Left hindlimb (tissue), 1 donor: ENCODE results near the gene ZNF578.
"Not testable (repeated sequence)": the region's sequence is repeated elsewhere in the genome, so short reads cannot be mapped to it uniquely, and the experiment has no call there.

Experiments
- DNase-seq: peaks from one replicate; pipeline ENCODE4 v3.0.0-alpha.2; 2018

The ZNF578 gene

DNA sequence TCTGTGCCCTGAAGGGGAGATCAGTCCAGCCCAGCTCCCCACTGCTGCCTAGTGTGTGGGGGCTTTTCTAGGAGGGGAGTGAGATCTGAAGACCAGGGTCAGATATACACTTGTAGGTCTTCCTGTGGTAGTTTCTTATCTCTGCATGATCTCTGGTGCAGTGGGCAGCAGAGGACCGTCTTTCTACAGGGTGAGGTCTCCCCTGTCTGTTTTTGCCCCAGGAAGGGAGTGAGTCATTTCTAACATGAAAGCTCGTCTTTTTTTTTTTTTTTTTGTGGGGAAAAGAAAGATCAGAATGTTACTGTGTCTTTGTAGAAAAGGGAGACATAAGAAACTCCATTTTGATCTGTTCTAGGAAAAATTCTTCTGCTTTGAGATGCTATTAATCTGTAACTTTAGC lies 65.3 kb downstream of the ZNF578 start:
- no peak for DNase-seq

DNA sequence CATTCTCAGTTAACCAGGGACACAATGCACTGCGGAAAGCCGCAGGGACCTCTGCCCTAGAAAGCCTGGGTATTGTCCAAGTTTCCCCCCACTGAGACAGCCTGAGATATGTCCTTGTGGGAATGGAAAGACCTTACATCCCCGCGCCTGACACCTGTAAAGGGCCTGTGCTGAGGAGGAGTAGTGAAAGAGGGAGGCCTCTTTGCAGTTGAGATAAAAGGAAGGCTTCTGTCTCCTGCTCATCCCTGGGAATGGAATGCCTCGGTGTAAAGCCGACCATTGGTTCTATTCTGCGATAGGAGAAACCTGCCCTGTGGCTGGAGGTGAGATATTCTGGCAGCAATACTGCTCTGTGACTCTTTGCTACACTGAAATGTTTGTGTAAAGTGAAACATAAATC lies 65.8 kb downstream of the ZNF578 start:
- not testable (repeated sequence) for DNase-seq

DNA sequence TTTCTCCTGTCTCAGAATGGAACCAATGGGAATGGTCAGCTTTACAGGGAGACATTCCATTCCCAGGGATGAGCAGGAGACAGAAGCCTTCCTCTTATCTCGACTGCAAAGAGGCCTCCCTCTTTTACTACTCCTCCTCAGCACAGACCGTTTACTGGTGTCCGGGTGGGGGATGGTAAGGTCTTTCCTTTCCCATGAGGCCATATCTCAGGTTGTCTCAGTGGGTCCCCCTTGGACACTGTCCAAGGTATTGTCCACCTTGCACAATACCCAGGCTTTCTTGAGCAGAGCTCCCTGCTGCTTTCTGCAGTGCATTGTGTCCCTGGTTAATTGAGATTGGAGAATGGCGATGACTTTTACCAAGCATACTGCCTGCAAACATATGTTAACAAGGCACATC lies 66.7 kb downstream of the ZNF578 start:
- no peak for DNase-seq

DNA sequence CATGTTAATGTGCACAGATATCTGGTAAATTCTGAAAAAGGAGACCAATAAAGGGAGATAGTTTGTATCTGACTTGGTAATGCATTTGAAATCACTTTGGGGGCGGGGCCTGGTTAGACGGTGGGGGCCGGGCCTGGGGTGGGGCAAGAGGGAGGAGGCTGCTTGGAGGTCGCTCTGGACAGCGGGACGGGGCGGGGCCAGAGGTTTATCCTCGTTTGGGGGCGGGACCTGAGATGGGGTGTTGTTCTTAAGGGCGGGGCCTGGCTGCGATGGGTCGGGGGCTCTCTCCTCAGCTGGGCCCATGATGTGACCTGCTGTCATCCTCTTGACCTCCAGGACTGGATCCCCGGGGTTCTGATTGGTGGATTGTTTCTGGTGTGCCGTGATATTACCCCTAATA lies 69.2 kb downstream of the ZNF578 start:
- no peak for DNase-seq

DNA sequence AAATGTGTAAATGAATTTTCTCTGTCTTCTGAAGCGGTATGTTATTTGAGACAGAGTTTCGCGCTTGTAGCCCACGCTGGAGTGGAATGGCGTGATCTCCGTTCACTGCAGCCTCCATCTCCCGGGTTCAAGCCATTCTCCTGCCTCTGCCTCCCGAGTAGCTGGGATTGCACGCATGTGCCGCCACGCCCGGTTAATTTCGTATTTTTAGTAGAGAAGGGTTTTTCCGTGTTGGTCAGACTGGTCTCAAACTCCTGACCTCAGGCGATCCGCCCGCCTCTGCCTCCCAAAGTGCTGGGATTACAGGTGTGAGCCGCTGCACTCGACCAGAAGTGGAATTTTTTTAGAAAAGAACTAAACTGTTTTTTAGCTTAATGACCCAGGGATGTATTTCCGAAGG lies 70.7 kb downstream of the ZNF578 start:
- no peak for DNase-seq

DNA sequence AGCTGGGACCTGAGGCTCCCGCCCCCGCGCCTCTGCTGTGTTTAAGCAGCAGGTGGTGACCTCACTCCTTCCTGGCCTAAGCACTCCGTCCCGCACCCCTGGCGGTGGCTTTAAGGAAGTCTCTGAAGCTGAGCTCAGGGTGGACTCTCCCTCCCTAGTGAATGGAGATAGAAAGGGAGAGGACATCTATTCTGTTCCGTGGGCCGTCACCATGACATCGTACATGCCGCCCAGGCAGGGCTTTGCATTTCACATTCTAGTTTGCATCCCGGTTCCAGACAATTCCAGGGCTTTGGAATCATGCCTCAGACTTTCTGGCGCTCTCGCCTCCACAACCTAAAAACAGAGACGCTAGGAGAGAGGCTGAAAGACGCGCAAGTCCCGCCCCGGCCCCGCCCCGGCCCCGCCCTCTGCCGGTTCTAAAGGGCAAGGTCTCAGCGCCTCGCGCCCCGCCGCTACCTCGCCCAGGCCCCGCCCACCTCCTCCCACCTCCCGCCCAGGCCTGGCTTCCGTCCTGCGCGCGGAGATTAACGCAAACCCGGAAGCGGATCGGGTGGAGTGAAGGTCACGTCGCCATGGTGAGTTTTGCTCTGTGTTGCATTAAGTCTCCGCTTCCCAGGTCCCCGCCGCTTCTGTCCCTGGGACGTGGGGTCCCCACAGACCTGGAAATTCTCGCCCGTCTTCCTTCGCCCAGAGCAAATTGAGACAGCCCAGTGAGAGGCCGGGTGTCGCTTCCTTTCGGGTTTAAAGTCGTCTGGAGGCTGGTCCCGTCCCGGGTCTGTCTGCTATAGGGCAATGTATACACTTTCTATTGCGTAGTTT lies 74.0 kb downstream of the ZNF578 start, which contains the start of gene ZNF808:
Gene ZNF808, plus strand, starts transcription at position 535 of the 822 bp plus-strand sequence. CDS start 15,617 bp downstream, outside the sequence.
- DNase-seq: peak; percentile 97

DNA sequence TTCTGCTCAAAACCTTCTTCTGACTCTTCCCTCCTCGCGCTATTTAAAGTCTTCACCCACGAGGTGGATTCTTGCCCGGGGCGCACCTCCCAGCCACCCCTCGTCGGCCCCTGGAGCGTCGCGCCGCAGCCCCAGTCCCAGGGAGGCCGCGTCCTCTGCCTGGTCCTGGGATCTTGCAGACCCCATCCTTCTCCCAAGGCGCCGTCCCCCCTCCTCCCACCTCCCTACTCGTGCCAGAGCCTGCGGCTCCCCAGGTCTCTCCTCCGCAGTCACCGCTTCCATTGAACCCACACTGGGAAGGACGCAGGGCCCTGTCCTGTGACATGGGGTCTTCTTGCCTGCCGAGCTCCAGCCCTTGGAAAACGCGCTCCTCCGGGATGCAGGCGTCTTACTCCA lies 74.6 kb downstream of the ZNF578 start:
- DNase-seq: peak; percentile 40

DNA sequence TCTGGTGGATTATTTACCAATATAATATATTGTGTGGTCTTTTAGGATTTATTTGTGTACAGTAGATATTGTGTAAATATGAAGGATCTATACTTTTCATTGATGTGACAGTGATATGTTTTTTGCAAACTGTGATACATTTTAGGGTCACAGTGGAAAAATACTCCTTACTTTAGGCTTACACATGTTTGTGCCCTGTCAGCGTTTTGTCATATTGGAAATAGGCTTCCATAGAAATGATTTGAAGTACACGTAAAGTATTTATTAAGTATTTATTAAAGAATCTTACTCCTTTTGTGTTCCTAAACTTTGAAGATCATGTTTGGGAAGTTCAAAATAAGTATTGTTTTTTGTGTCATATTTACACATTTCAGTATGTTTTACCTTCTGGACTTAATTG lies 79.1 kb downstream of the ZNF578 start:
- DNase-seq: no peak

DNA sequence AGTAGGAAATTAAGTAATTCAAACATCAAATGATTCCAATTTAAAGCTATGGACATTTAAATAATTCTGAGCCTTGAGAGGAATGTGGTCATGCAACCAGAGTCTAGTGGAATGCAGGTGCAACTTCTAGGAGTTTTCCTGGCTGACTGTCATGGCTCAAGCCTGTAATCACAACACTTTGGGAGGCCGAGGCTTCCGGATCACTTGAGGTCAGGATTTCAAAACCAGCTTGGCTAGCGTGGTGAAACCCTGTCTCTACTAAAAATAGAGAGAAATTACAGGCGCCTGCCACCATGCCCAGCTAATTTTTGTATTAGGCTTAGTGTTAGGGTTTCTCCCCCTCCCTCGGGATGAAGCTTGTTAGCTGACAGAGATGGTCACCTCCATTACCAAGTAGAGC lies 80.5 kb downstream of the ZNF578 start:
- no peak for DNase-seq

DNA sequence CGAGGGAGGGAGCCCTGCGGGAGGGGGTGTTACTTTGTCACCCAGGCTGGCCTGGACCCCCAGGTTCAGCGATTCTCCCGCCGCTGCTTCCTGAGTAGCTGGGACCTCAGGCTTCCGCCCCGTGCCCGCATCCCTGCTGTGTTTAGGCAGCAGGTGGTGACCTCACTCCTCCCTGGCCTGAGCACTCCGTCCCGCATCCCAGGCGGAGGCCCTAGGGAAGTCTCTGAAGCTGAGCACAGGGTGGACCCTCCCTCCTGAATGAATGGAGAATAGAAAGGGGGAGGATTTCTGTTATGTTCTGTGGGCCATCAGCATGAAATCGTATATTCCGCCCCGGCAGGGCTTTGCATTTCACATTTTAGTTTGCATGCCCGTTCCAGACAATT lies 82.0 kb downstream of the ZNF578 start:
- not testable (repeated sequence) for DNase-seq

DNA sequence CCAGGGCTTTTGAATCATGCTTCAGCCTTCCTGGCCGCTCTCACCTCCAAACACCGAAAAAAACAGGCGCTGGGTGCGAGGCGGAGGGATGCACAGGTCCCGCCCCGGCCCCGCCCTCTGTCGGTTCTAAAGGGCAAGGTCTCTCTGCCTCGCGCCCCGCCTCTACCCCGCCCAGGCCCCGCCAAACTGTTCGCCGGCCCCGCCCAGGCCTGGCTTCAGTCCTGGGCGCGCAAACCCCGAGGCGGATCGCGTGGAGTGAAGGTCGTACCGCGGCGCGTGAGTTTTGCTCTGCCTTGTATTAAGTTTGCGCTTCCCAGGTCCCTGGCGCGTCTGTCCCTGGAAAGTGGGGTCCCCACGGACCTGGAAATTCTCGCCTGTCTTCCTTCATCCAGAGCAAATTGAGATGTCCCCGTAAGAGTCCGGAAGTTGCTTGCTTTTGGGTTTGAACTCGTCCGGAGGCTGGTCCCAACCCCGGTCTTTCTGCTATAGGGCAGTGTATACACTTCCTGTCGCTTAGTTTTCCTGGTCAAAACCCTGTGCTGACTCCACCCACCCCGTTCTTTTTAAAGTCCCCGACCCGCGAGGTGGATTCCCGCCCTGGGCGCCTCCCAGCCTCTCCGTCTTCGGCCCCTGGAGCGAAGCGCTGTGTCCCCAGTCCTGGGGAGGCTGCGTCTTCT lies 82.6 kb downstream of the ZNF578 start:
- peak; percentile 88 for DNase-seq

DNA sequence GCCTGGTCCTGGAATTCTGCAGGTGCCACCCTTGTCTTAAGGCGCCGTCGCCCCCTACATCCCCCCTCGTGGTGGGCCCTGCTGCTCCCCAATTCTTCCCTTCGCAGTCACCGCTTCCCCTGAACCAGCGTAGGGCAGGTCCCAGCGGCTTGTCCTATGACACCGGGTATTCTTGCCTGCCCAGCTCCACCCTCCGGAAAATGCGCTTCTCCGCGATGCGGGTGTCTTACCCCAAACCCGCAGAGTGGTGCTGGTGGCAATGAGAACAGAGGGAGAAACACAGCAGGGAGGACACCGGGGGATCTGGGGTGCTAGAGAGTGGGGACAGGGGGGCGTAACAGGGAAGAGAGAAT lies 83.1 kb downstream of the ZNF578 start:
- no peak for DNase-seq

DNA sequence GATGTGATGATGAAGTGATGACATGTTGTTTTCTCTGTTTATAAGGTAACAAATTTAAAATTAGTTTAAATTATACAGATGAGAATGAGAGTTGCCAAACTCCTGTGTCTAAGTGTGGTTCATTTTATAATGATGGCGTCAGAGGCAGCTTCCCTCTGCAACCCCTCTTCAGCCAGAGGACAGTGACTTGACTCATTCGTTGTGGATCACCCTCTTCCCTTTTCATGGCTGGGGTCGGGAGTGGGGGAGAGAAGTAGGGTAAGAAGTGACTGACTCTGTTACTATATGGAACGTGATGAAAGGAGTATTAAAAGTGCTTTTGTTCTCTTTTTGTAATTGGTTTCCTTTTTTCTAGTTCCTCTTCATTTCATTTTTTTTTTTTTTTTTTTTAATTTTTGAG lies 85.5 kb downstream of the ZNF578 start:
- not testable (repeated sequence) for DNase-seq

DNA sequence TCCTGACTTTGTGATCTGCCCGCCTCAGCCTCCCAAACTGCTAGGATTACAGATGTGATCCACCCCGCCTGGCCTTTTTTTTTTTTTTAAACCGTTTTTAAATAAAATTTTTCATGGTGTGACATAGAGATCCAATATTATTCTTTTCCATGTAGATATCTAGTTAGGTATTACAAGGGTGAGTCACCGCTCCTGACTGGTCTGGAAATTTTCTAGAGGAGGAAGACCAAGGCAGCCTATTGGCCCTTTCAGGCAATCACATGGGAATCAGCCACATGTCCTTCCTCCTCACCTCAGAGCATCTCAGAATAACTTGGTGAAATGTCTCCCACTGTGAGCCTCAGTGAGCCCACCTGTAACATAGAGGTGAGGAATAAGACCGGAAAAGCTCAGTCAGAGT lies 87.8 kb downstream of the ZNF578 start:
- not testable (repeated sequence) for DNase-seq

DNA sequence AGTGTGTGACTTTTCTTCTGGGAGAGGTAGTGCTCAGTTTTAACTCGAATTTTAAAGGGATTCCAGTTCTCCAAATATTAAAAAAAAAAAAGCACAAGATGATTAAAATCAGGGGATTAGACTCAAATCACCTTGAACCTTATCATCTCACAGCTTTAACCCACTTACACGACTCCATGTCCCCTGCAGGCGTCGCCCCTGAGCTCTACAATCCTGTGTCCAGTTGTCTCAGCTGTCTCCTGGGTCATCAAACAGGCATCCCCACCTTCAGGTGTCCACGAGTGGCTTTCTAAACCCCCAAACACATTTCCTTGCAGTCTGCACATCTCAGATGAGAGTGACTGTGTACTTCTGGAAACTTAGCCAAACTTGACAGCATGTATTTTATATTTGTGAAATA lies 88.3 kb downstream of the ZNF578 start:
- DNase-seq: no peak

DNA sequence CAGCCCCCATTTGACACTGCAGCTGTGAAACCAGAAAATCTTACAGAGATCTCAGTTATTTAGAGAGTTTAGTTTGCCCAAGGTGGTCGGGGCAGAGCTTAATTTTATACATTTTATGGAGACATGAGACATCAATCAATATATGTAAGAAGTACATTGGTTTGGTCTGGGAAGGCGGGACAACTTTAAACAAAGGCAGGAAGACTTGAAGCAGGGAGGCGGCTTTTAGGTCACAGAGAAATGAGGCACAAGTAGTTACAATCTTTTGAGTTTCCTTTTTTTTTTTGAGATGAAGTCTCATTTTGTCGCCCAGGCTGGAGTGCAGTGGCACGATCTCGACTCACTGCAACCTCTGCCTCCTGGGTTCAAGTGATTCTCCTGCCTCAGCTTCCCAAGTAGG lies 89.2 kb downstream of the ZNF578 start:
- DNase-seq: not testable (repeated sequence)

DNA sequence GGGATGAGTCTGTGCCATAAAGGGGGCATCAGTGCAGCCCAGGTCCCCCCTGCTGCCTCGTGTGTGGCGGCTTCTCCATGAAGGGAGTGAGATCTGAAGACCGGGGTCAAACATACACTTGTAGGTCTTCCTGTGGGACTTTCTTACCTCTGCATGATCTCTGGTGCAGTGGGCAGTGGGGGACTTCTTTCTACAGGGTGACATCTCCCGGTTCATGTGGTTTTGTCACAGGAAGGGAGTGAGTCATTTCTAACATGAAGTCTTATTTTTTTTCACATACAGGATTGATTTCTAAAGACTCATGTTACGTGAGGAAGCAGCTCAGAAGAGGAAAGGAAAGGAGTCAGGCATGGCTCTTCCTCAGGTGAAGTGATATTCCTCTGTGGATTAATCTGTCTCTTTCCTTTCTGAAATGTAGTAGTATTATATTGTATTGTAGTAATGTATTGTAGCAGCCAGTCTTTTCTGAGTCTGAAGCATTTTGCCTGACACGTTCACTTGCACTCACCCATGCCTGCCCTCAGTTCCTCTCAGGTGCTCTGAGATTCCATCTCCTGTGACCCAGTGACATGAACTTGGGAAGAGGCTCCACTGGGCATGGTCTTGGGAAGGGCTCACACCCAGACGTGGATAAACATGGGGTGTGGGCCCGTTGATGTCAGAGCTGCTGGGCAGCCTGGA lies 89.8 kb downstream of the ZNF578 start:
- DNase-seq: no peak

DNA sequence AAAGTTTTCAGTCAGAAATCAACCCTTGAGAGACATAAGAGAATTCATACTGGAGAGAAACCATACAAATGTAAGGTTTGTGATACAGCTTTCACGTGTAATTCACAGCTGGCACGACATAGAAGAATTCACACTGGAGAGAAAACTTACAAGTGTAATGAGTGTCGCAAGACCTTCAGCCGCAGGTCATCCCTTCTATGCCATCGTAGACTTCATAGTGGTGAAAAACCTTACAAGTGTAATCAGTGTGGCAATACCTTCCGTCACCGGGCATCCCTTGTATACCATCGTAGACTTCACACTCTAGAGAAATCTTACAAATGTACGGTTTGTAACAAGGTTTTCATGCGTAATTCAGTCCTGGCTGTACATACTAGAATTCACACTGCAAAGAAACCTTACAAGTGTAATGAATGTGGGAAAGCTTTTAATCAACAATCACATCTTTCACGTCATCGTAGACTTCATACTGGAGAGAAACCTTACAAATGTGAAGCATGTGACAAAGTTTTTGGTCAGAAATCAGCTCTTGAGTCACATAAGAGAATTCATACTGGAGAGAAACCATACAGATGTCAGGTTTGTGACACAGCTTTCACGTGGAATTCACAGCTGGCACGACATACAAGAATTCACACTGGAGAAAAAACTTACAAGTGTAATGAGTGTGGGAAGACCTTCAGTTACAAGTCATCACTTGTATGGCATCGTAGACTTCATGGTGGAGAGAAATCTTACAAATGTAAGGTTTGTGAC lies 101.0 kb downstream of the ZNF578 start:
- no peak for DNase-seq

DNA sequence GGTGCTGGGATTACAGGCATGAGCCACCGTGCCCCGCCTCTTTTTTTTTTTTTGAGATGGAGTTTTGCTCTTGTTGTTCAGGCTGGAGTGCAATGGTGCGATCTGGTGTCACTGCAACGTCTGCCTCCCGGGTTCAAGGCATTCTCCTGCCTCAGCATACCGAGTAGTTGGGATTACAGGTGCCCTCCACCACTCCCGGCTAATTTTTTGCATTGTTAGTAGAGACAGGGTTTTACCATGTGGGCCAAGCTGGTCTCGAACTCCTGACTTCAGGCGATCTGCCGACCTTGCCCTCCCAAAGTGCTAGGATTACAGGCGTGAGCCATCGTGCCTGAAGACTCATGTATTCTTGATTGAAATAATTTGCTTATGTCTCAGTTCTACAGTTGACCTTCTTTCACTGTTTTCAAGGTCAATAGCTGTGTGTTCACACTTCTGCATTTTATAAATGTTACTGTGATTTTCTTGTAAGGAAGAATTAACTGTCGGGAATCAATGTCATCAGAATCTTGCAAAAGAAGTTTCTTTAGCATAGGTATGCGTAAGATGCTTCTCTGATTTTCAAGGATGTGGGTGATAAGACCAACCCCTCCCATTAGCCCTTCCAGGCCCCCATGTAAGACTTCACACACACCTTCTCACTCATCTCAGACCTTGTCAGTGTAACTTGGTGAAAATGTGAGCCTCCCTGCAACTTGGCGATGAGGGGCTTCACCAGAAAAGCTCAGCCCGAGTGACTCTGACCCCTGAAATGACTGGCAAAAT lies 104.1 kb downstream of the ZNF578 start:
- no peak for DNase-seq

DNA sequence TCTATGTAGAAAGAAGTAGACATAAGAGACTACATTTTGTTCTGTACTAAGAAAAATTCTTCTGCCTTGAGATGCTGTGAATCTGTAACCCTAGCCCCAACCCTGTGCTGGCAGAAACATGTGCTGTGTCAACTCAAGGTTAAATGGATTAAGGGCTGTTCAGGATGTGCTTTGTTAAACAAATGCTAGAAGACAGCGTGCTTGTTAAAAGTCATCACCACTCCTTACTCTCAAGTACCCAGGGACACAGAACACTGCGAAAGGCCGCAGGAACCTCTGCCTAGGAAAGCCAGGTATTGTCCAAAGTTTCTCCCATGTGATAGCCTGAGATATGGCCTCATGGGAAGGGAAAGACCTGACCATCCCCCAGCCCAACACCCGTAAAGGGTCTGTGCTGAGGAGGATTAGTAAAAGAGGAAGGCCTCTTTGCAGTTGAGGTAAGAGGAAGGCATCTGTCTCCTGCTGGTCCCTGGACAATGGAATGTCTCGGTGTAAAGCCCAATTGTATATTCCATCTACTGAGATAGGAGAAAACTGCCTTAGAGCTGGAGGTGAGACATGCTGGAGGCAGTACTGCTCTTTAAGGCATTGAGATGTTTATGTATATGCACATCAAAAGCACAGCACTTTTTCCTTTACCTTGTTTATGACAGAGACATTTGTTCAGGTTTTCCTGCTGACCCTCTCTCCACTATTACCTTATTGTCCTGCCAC lies 105.5 kb downstream of the ZNF578 start:
- DNase-seq: not testable (repeated sequence)

DNA sequence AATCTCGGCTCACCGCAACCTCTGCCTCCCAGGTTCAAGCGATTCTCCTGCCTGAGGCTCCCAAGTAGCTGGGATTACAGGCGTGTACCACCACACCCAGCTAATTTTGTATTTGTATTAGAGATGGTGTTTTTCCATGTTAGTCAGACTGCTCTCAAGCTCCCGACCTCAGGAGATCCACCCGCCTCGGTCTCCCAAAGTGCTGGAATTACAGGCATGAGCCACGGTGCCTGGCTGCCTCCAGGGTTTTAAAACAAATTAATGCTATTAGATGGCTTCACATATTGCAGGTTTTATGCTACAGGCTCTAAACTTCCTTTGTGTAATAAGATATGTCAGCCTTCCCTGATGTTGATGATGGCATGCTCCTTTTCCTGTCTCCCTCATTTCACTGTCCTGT lies 108.3 kb downstream of the ZNF578 start:
- DNase-seq: not testable (repeated sequence)
